Uterus (tissue), 4 donors: ENCODE results near the gene GBE1. TPM values are rescaled to one million over a fixed set of nuclear protein-coding genes. Genes with fewer than 3 reads are reported as not detected.

Source experiments
- DNase-seq, 2 donors: peaks; one replicate each; pipeline ENCODE4 v3.0.0-alpha.2; 2019 to 2020
- H3K27ac ChIP-seq, 2 donors: fragments of 200-600 bp; sonication (generic); 1 replicate in 1 of 2; 2 replicates in 1 of 2; pipeline ENCODE4 v1.5.1; 2016 to 2018
- H3K27me3 ChIP-seq, 2 donors: fragments of 200-600 bp; sonication (generic); one replicate each; pipeline ENCODE4 v1.5.1; 2018 to 2019; ENCODE audit warnings: control low read depth in 1 of 2
- H3K36me3 ChIP-seq, 2 donors: fragments of 200-600 bp; sonication (generic); one replicate each; pipeline ENCODE4 v1.5.1; 2019; ENCODE audit warnings: control low read depth in 1 of 2
- H3K4me1 ChIP-seq, 2 donors: fragments of 200-600 bp; sonication (generic); one replicate each; pipeline ENCODE4 v1.5.1; 2018 to 2019; ENCODE audit warnings: control low read depth in 1 of 2
- H3K4me3 ChIP-seq, 2 donors: fragments of 200-600 bp; sonication (generic); 1 replicate in 1 of 2; 2 replicates in 1 of 2; pipeline ENCODE4 v1.5.1; 2018 to 2019; ENCODE audit warnings: mild to moderate bottlenecking in 1 of 2
- H3K9me3 ChIP-seq, 2 donors: fragments of 200-600 bp; sonication (generic); one replicate each; pipeline ENCODE4 v1.5.1; 2019; ENCODE audit warnings: control low read depth in 1 of 2
- CTCF ChIP-seq, 4 experiments: fragments of 200-600 bp in 2 of 4; fragments of 450-650 bp in 2 of 4; sonication (generic) in 2 of 4; IDR thresholded peaks; one replicate each; pipeline ENCODE4 v1.5.1; 2016 to 2019; ENCODE audit warnings: antibody characterized with exemption in 4 of 4, mild to moderate bottlenecking in 2 of 4, moderate library complexity in 1 of 4
- POLR2A ChIP-seq, 2 donors: fragments of 450-650 bp; IDR thresholded peaks; one replicate each; pipeline ENCODE4 v1.6.1; 2016; ENCODE audit warnings: antibody characterized with exemption in 2 of 2, mild to moderate bottlenecking in 1 of 2, moderate library complexity in 1 of 2
- intact Hi-C: fragments of 100-400 bp; cut with DNase I; formaldehyde crosslinking; loops from one replicate; pipeline ENCODE4 v1.15.1; 2023; ENCODE audit warnings: low total_unique reads
- total RNA-seq, 4 donors: library from RNA; depleted of rRNA in 3 of 4; stranded (reverse); fragments of >200 nt in 3 of 4; gene quantifications; one replicate each; pipeline versions ENCODE4 v1.1.0 to v1.2.4, GENCODE V29; 2014 to 2023
- donor health status: DM: yes; HTN: yes; CAD: no.

Gene GBE1
- total RNA-seq, 4 donors from 2014 or later: 9.2 to 33.8 (median 24.9) TPM

- intact Hi-C loops: no loop called here
- no peaks in the 10 kb centered on the region for H3K4me1 ChIP-seq
- no peaks in the 10 kb centered on the region for H3K36me3 ChIP-seq
- H3K9me3 ChIP-seq: no peaks in the 10 kb centered on the region
- H3K4me3 ChIP-seq: no peak overlapping the region
- TF ChIP-seq POLR2A (IDR thresholded peaks at IDR 0.05) (no peak), CTCF (IDR thresholded peaks at IDR 0.05) (no peak)
- H3K27me3 ChIP-seq: no peaks in the 10 kb centered on the region
- DNase-seq: no peak
- no peak overlapping the region for H3K27ac ChIP-seq
Observed at GRCh38 chr3:81518945-81519344, 242.5 kb downstream of the GBE1 start.

GRCh38 chr3:81516042-81516441, 245.4 kb downstream of the GBE1 start:
- no peaks in the 10 kb centered on the region for H3K36me3 ChIP-seq
- H3K9me3 ChIP-seq: no peaks in the 10 kb centered on the region
- no peak overlapping the region for H3K4me3 ChIP-seq
- intact Hi-C loops: no loop called here
- no peak for DNase-seq
- TF ChIP-seq POLR2A (IDR thresholded peaks at IDR 0.05) (no peak), CTCF (IDR thresholded peaks at IDR 0.05) (no peak)
- no peak overlapping the region for H3K27ac ChIP-seq
- no peaks in the 10 kb centered on the region for H3K4me1 ChIP-seq
- H3K27me3 ChIP-seq: no peaks in the 10 kb centered on the region

DNA sequence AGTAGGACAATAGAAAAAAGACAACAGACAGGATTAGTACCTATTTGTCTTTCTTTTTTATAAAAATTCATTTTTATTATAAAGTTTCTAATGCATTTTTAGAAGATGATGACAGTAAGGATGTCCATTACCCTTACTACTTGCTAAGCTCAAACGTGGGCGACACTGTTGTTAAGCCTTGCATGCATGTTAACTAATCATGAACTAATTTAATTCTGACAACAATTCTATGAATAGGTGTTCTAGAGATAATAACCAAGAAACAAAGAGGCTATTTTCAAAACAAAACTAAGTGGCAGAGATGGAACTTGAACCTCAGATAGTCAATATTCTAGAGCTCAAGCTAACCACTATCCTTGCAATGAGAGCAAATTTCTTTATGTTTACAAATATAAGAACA, 247.9 kb downstream of the GBE1 start:
- DNase-seq: no peak
- no peaks in the 10 kb centered on the region for H3K4me1 ChIP-seq
- no peaks in the 10 kb centered on the region for H3K9me3 ChIP-seq
- no peak overlapping the region for H3K27ac ChIP-seq
- H3K36me3 ChIP-seq: no peaks in the 10 kb centered on the region
- H3K4me3 ChIP-seq: no peak overlapping the region
- no peak for TF ChIP-seq CTCF (IDR thresholded peaks at IDR 0.05)
- no peak for TF ChIP-seq POLR2A (IDR thresholded peaks at IDR 0.05)
- intact Hi-C loops: no loop called here
- H3K27me3 ChIP-seq: no peaks in the 10 kb centered on the region

- Histone ChIP-seq H3K4me3 (no peak overlapping the region), H3K4me1 (no peaks in the 10 kb centered on the region), H3K36me3 (no peaks in the 10 kb centered on the region), H3K27me3 (no peaks in the 10 kb centered on the region), H3K9me3 (no peaks in the 10 kb centered on the region), H3K27ac (no peak overlapping the region)
- DNase-seq: no peak
- intact Hi-C loops: no loop called here
- TF ChIP-seq CTCF (IDR thresholded peaks at IDR 0.05) (no peak), POLR2A (IDR thresholded peaks at IDR 0.05) (no peak)
Observed at GRCh38 chr3:81503026-81503425, 258.4 kb downstream of the GBE1 start.

- Histone ChIP-seq H3K36me3 (no peaks in the 10 kb centered on the region), H3K4me3 (no peak overlapping the region), H3K4me1 (no peaks in the 10 kb centered on the region), H3K27ac (no peak overlapping the region), H3K9me3 (no peaks in the 10 kb centered on the region), H3K27me3 (no peaks in the 10 kb centered on the region)
- intact Hi-C loops: no loop called here
- TF ChIP-seq POLR2A (IDR thresholded peaks at IDR 0.05): no peak
- no peak for TF ChIP-seq CTCF (IDR thresholded peaks at IDR 0.05)
- no peak for DNase-seq
Observed at GRCh38 chr3:81502236-81502635, 259.2 kb downstream of the GBE1 start.
